Measurements from ENCODE around the gene SPIN2B.
"Not testable (repeated sequence)": the region's sequence is repeated elsewhere in the genome, so short reads cannot be mapped to it uniquely, and the experiment has no call there.

SPIN2B gene

GRCh38 chrX:57121162-57121755 is at the start of gene SPIN2B:
Gene SPIN2B (minus strand): TSS chrX:57121548.
- no peaks in the 10 kb centered on the region for H3K9me3 Mint-ChIP-seq
- no peaks in the 10 kb centered on the region for H3K27me3 Mint-ChIP-seq
- peak within 1 kb of the TSS; percentile 84 for H3K27ac Mint-ChIP-seq
- H3K4me3 Mint-ChIP-seq, result peak within 1 kb of the TSS; percentile 87
- peaks cover 7% of the 10 kb centered on the region for H3K4me1 Mint-ChIP-seq (ENCODE audit: low read depth)
- H3K36me3 Mint-ChIP-seq (ENCODE audit: low read depth), result peaks cover 11% of the 10 kb centered on the region

- Mint-ChIP-seq H3K9me3 (no peaks in the 10 kb centered on the region), H3K36me3 (ENCODE audit: low read depth) (peaks cover 11% of the 10 kb centered on the region), H3K27me3 (no peaks in the 10 kb centered on the region), H3K27ac (no peak overlapping the region), H3K4me3 (no peak overlapping the region), H3K4me1 (ENCODE audit: low read depth) (no peaks in the 10 kb centered on the region)
Measured at GRCh38 chrX:57156397-57157049, 35.2 kb upstream of the SPIN2B start.

GRCh38 chrX:57155171-57155570 is 33.8 kb upstream of the SPIN2B start:
- no peak overlapping the region for H3K4me3 Mint-ChIP-seq
- H3K4me1 Mint-ChIP-seq (ENCODE audit: low read depth), result no peaks in the 10 kb centered on the region
- H3K36me3 Mint-ChIP-seq (ENCODE audit: low read depth), result peaks cover 15% of the 10 kb centered on the region
- H3K9me3 Mint-ChIP-seq, result no peaks in the 10 kb centered on the region
- H3K27ac Mint-ChIP-seq, result no peak overlapping the region
- no peaks in the 10 kb centered on the region for H3K27me3 Mint-ChIP-seq

- not testable (repeated sequence) for H3K9me3 Mint-ChIP-seq; H3K4me1 Mint-ChIP-seq (ENCODE audit: low read depth); H3K27ac Mint-ChIP-seq; H3K27me3 Mint-ChIP-seq; H3K4me3 Mint-ChIP-seq
- peaks cover 24% of the 10 kb centered on the region for H3K36me3 Mint-ChIP-seq (ENCODE audit: low read depth)
Measured at GRCh38 chrX:57152222-57152621, 30.9 kb upstream of the SPIN2B start.

GRCh38 chrX:57138674-57139073 is 17.3 kb upstream of the SPIN2B start:
- Mint-ChIP-seq H3K27me3 (no peaks in the 10 kb centered on the region), H3K9me3 (no peaks in the 10 kb centered on the region)

GRCh38 chrX:57137501-57137900 is 16.2 kb upstream of the SPIN2B start:
- Mint-ChIP-seq H3K27me3 (no peaks in the 10 kb centered on the region), H3K36me3 (ENCODE audit: low read depth) (no peaks in the 10 kb centered on the region), H3K27ac (no peak overlapping the region), H3K4me3 (no peak overlapping the region), H3K9me3 (no peaks in the 10 kb centered on the region), H3K4me1 (ENCODE audit: low read depth) (peaks cover 9% of the 10 kb centered on the region)

More at GRCh38 chrX:57138674-57139073, 17.3 kb upstream of the SPIN2B start:
- Mint-ChIP-seq H3K4me1 (ENCODE audit: low read depth) (peaks cover 9% of the 10 kb centered on the region), H3K4me3 (no peak overlapping the region), H3K36me3 (ENCODE audit: low read depth) (no peaks in the 10 kb centered on the region), H3K27ac (no peak overlapping the region)

- not testable (repeated sequence) for H3K9me3 Mint-ChIP-seq; H3K27ac Mint-ChIP-seq; H3K4me1 Mint-ChIP-seq (ENCODE audit: low read depth); H3K27me3 Mint-ChIP-seq; H3K4me3 Mint-ChIP-seq; H3K36me3 Mint-ChIP-seq (ENCODE audit: low read depth)
Measured at GRCh38 chrX:57137073-57137472, 15.7 kb upstream of the SPIN2B start, which contains the start of gene SPIN2A. Gene SPIN2A (minus strand): TSS chrX:57137397. CDS start chrX:57136597, 800 bp downstream.

GRCh38 chrX:57136589-57136988 is 15.2 kb upstream of the SPIN2B start:
- not testable (repeated sequence) for H3K9me3 Mint-ChIP-seq; H3K27me3 Mint-ChIP-seq; H3K4me1 Mint-ChIP-seq (ENCODE audit: low read depth); H3K4me3 Mint-ChIP-seq; H3K27ac Mint-ChIP-seq; H3K36me3 Mint-ChIP-seq (ENCODE audit: low read depth)

GRCh38 chrX:57135287-57135686 is 13.9 kb upstream of the SPIN2B start:
- Mint-ChIP-seq H3K4me1 (ENCODE audit: low read depth) (no peaks in the 10 kb centered on the region), H3K9me3 (no peaks in the 10 kb centered on the region), H3K36me3 (ENCODE audit: low read depth) (no peaks in the 10 kb centered on the region), H3K27ac (no peak overlapping the region), H3K4me3 (no peak overlapping the region), H3K27me3 (no peaks in the 10 kb centered on the region)

GRCh38 chrX:57134702-57135101 is 13.4 kb upstream of the SPIN2B start:
- no peaks in the 10 kb centered on the region for H3K27me3 Mint-ChIP-seq
- H3K27ac Mint-ChIP-seq, result no peak overlapping the region
- H3K9me3 Mint-ChIP-seq, result no peaks in the 10 kb centered on the region

GRCh38 chrX:57133706-57134105 is 12.4 kb upstream of the SPIN2B start:
- Mint-ChIP-seq H3K27ac (no peak overlapping the region), H3K9me3 (no peaks in the 10 kb centered on the region), H3K4me3 (no peak overlapping the region), H3K4me1 (ENCODE audit: low read depth) (no peaks in the 10 kb centered on the region), H3K27me3 (no peaks in the 10 kb centered on the region), H3K36me3 (ENCODE audit: low read depth) (no peaks in the 10 kb centered on the region)

More at GRCh38 chrX:57134702-57135101, 13.4 kb upstream of the SPIN2B start:
- Mint-ChIP-seq H3K4me1 (ENCODE audit: low read depth) (no peaks in the 10 kb centered on the region), H3K36me3 (ENCODE audit: low read depth) (no peaks in the 10 kb centered on the region), H3K4me3 (no peak overlapping the region)

- not testable (repeated sequence) for H3K4me1 Mint-ChIP-seq (ENCODE audit: low read depth); H3K27me3 Mint-ChIP-seq; H3K9me3 Mint-ChIP-seq; H3K27ac Mint-ChIP-seq; H3K4me3 Mint-ChIP-seq; H3K36me3 Mint-ChIP-seq (ENCODE audit: low read depth)
Measured at GRCh38 chrX:57133284-57133683, 11.9 kb upstream of the SPIN2B start.

- no peaks in the 10 kb centered on the region for H3K9me3 Mint-ChIP-seq
- no peak overlapping the region for H3K27ac Mint-ChIP-seq
- H3K36me3 Mint-ChIP-seq (ENCODE audit: low read depth), result no peaks in the 10 kb centered on the region
- no peak overlapping the region for H3K4me3 Mint-ChIP-seq
- H3K4me1 Mint-ChIP-seq (ENCODE audit: low read depth), result no peaks in the 10 kb centered on the region
- H3K27me3 Mint-ChIP-seq, result no peaks in the 10 kb centered on the region
Measured at GRCh38 chrX:57132046-57132445, 10.7 kb upstream of the SPIN2B start.

GRCh38 chrX:57121816-57122215 is 468 bp upstream of the SPIN2B start:
- H3K27ac Mint-ChIP-seq, result peak overlapping the region; percentile 84
- H3K9me3 Mint-ChIP-seq, result no peaks in the 10 kb centered on the region
- peaks cover 11% of the 10 kb centered on the region for H3K36me3 Mint-ChIP-seq (ENCODE audit: low read depth)
- H3K4me1 Mint-ChIP-seq (ENCODE audit: low read depth), result peaks cover 7% of the 10 kb centered on the region
- H3K27me3 Mint-ChIP-seq, result no peaks in the 10 kb centered on the region
- peak overlapping the region; percentile 87 for H3K4me3 Mint-ChIP-seq

- Mint-ChIP-seq H3K4me3 (peak overlapping the region; percentile 87), H3K36me3 (ENCODE audit: low read depth) (peaks cover 11% of the 10 kb centered on the region), H3K27ac (peak overlapping the region; percentile 84)
- not testable (repeated sequence) for H3K4me1 Mint-ChIP-seq (ENCODE audit: low read depth); H3K27me3 Mint-ChIP-seq; H3K9me3 Mint-ChIP-seq
Measured at GRCh38 chrX:57120619-57121161, 658 bp downstream of the SPIN2B start.

GRCh38 chrX:57119416-57119815 is 1.9 kb downstream of the SPIN2B start:
- H3K36me3 Mint-ChIP-seq (ENCODE audit: low read depth), result peaks cover 16% of the 10 kb centered on the region
- H3K9me3 Mint-ChIP-seq, result no peaks in the 10 kb centered on the region
- H3K27ac Mint-ChIP-seq, result peak overlapping the region; percentile 36
- peak overlapping the region; percentile 26 for H3K4me3 Mint-ChIP-seq
- peaks cover 7% of the 10 kb centered on the region for H3K4me1 Mint-ChIP-seq (ENCODE audit: low read depth)
- H3K27me3 Mint-ChIP-seq, result no peaks in the 10 kb centered on the region

All from stimulated activated naive CD8-positive, alpha-beta T cell treated with anti-CD3 and anti-CD28 coated beads, Interleukin-15, Interleukin-2, amounts not matched to agents 100 ng/mL and 50 ng/mL, for 24 hours (primary cell).